Panc1 (cell line): ENCODE data around the gene GRIK1. TPM values are rescaled to one million over a fixed set of nuclear protein-coding genes. Genes with fewer than 3 reads are reported as not detected.

ENCODE experiments used
- ATAC-seq: fragments of 200-7000 bp; cut with Tn5 transposase; 2 replicates; pipeline ENCODE4 v1.9.1; 2020; ENCODE audit warnings: mild to moderate bottlenecking, moderate library complexity
- BruUV-seq: library from RNA; stranded (reverse); fragments of 400-500 nt; replicated peaks from 2 replicates; lab custom pipeline; 2021; lab: Mats Ljungman, UMichigan
- CTCF ChIA-PET: fragments of 300-600 bp; sonication (Branson Sonifier 250); formaldehyde crosslinking; loops from one replicate; lab custom pipeline; 2022; ENCODE audit warnings: antibody characterized with exemption; lab: Charles Lee
- POLR2A ChIA-PET: fragments of 300-600 bp; sonication (Branson Sonifier 250); formaldehyde crosslinking; loops from one replicate; lab custom pipeline; 2022; ENCODE audit warnings: antibody characterized with exemption; lab: Charles Lee
- DNase-seq: peaks from one replicate; pipeline ENCODE4 v3.0.0-alpha.2; 2010; ENCODE audit warnings: low read depth, low spot score
- H3K27ac ChIP-seq: 2 replicates; pipeline ENCODE4 v1.5.1; 2011; ENCODE audit warnings: mild to moderate bottlenecking, low read length, inconsistent platforms
- H3K27me3 ChIP-seq: fragments of 200-500 bp; sonication (Bioruptor generic); 2 replicates; pipeline ENCODE4 v1.6.0; 2014; ENCODE audit warnings: low read length, inconsistent platforms; ENCODE audit not compliant: control insufficient read depth, insufficient read depth
- H3K36me3 ChIP-seq: fragments of 200-500 bp; sonication (Bioruptor generic); 2 replicates; pipeline ENCODE4 v1.5.1; 2014; ENCODE audit warnings: inconsistent platforms, mild to moderate bottlenecking, low read length, moderate library complexity; ENCODE audit not compliant: control insufficient read depth, insufficient read depth
- H3K4me1 ChIP-seq: 2 replicates; pipeline ENCODE4 v1.5.1; 2011; ENCODE audit warnings: inconsistent platforms, mild to moderate bottlenecking, low read length, moderate library complexity; ENCODE audit not compliant: control insufficient read depth, insufficient read depth
- H3K4me3 ChIP-seq, 2 experiments: 2 replicates each; pipeline ENCODE4 v1.5.1; 2011 to 2012; ENCODE audit warnings: low read depth in 2 of 2, low read length in 2 of 2, mild to moderate bottlenecking in 2 of 2, inconsistent platforms in 1 of 2, moderate library complexity in 1 of 2
- H3K9me3 ChIP-seq: fragments of 200-500 bp; sonication (Bioruptor generic); 2 replicates; pipeline ENCODE4 v1.5.1; 2014; ENCODE audit warnings: low read depth, mild to moderate bottlenecking, inconsistent platforms, low read length, moderate library complexity; ENCODE audit not compliant: control insufficient read depth, insufficient read depth
- POLR2AphosphoS5 ChIP-seq: IDR thresholded peaks from 2 replicates; pipeline ENCODE4 v1.6.1; 2012; ENCODE audit warnings: mild to moderate bottlenecking, low read depth, low read length, moderate library complexity
- SIN3A ChIP-seq: IDR thresholded peaks from 2 replicates; pipeline ENCODE4 v1.6.1; 2012; ENCODE audit warnings: low read depth, mild to moderate bottlenecking, low read length, moderate library complexity, borderline replicate concordance; ENCODE audit not compliant: insufficient read depth
- TCF7L2 ChIP-seq: IDR thresholded peaks from 2 replicates; pipeline ENCODE4 v1.6.1; 2011; ENCODE audit warnings: mild to moderate bottlenecking, low read depth, low read length, inconsistent platforms
- in situ Hi-C: cut with HindIII; loops from 2 replicates; pipeline ENCODE4 v1.10.0; 2016; ENCODE audit warnings: low sequenced_read_pairs, low pct_unique_long_range_greater_than_20kb
- intact Hi-C: fragments of 100-400 bp; cut with micrococcal nuclease; formaldehyde crosslinking; loops from one replicate; pipeline ENCODE4 v1.10.0; 2022; ENCODE audit not compliant: unreplicated experiment
- total RNA-seq: library from RNA; stranded (reverse); gene quantifications from one replicate; pipeline ENCODE4 v1.2.1, GENCODE V29; 2021; ENCODE audit not compliant: unreplicated experiment
- TF ChIP-seq, protein P1 (sequence below), 2 experiments: IDR thresholded peaks; 2 replicates each; pipeline ENCODE4 v1.6.1; 2011 to 2012; ENCODE audit warnings: low read depth in 2 of 2, control low read depth in 1 of 2, low read length in 1 of 2, mild to moderate bottlenecking in 1 of 2, moderate library complexity in 1 of 2; ENCODE audit not compliant: insufficient read depth in 1 of 2
- TF ChIP-seq, protein P2 (sequence below): fragments of 450-650 bp; IDR thresholded peaks from 2 replicates; pipeline ENCODE4 v1.5.1; 2017; ENCODE audit warnings: mild to moderate bottlenecking

GRIK1 gene
- total RNA-seq, 1 experiment from 2014 or later = not detected

DNA sequence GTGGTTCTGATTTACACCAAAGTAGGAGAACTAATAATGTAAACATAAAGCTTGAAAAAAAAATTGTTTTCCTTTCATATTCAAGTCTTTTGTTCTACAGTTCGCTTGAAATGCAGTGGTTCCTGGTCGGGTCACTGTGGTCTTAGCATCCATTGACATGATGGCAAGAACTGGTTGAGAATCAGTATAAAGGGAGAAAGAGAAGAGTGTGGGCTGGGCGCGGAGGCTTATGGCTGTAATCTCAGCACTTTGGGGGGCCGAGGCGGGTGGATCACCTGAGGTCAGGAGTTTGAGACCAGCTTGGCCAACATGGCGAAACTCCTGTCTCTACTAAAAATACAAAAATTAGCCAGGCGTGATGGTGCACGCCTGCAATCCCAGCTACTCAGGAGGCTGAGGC, 390.2 kb downstream of the GRIK1 start:
- ChIA-PET POLR2A (no interaction called here), CTCF (no interaction called here)
- Histone ChIP-seq H3K9me3 (no peaks in the 10 kb centered on the region), H3K4me1 (no peaks in the 10 kb centered on the region), H3K27me3 (no peaks in the 10 kb centered on the region), H3K36me3 (no peaks in the 10 kb centered on the region), H3K27ac (no peak overlapping the region), H3K4me3 (no peak overlapping the region)
- BruUV-seq = no TSS peak
- no peak for DNase-seq
- in situ Hi-C loops (no loop called here), intact Hi-C loops (no loop called here)
- no peak for ATAC-seq
- TF ChIP-seq, protein P1, sequence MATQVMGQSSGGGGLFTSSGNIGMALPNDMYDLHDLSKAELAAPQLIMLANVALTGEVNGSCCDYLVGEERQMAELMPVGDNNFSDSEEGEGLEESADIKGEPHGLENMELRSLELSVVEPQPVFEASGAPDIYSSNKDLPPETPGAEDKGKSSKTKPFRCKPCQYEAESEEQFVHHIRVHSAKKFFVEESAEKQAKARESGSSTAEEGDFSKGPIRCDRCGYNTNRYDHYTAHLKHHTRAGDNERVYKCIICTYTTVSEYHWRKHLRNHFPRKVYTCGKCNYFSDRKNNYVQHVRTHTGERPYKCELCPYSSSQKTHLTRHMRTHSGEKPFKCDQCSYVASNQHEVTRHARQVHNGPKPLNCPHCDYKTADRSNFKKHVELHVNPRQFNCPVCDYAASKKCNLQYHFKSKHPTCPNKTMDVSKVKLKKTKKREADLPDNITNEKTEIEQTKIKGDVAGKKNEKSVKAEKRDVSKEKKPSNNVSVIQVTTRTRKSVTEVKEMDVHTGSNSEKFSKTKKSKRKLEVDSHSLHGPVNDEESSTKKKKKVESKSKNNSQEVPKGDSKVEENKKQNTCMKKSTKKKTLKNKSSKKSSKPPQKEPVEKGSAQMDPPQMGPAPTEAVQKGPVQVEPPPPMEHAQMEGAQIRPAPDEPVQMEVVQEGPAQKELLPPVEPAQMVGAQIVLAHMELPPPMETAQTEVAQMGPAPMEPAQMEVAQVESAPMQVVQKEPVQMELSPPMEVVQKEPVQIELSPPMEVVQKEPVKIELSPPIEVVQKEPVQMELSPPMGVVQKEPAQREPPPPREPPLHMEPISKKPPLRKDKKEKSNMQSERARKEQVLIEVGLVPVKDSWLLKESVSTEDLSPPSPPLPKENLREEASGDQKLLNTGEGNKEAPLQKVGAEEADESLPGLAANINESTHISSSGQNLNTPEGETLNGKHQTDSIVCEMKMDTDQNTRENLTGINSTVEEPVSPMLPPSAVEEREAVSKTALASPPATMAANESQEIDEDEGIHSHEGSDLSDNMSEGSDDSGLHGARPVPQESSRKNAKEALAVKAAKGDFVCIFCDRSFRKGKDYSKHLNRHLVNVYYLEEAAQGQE (IDR thresholded peaks at IDR 0.05; ENCODE audit: insufficient read depth in 1 of 2, low read depth in 2 of 2, low read length in 1 of 2) = no peak
- no peak for TF ChIP-seq SIN3A
- TF ChIP-seq POLR2AphosphoS5 = no peak
- TF ChIP-seq, protein P2, sequence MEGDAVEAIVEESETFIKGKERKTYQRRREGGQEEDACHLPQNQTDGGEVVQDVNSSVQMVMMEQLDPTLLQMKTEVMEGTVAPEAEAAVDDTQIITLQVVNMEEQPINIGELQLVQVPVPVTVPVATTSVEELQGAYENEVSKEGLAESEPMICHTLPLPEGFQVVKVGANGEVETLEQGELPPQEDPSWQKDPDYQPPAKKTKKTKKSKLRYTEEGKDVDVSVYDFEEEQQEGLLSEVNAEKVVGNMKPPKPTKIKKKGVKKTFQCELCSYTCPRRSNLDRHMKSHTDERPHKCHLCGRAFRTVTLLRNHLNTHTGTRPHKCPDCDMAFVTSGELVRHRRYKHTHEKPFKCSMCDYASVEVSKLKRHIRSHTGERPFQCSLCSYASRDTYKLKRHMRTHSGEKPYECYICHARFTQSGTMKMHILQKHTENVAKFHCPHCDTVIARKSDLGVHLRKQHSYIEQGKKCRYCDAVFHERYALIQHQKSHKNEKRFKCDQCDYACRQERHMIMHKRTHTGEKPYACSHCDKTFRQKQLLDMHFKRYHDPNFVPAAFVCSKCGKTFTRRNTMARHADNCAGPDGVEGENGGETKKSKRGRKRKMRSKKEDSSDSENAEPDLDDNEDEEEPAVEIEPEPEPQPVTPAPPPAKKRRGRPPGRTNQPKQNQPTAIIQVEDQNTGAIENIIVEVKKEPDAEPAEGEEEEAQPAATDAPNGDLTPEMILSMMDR = no peak
- no peak for TF ChIP-seq TCF7L2

DNA sequence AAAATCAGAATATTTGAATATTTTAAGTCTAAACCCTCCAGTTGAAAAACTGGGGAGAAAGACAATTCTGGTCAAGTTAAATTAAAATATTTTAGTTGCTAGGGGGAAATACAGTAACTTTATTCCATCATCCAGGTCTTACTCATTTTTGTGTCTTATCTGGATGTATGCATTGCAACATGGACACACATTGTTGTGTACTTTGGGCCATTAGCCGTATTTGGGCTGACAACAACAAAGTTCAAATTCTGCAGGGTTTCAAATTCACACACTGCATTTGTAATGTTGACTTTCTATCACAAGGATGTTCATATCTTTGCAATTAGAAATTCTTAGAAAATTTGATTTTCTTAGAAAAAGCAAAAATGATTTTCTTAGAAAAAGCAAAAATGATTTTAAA, 391.8 kb downstream of the GRIK1 start:
- intact Hi-C loops = no loop called here
- BruUV-seq = no TSS peak

More for the DNA sequence above, 391.8 kb downstream of the GRIK1 start:
- no peak for ATAC-seq
- H3K9me3 ChIP-seq = no peaks in the 10 kb centered on the region
- no peaks in the 10 kb centered on the region for H3K4me1 ChIP-seq
- POLR2A ChIA-PET = no interaction called here
- H3K36me3 ChIP-seq = no peaks in the 10 kb centered on the region
- no peak for DNase-seq
- CTCF ChIA-PET = no interaction called here
- TF ChIP-seq POLR2AphosphoS5 (no peak), TCF7L2 (no peak), SIN3A (no peak)
- TF ChIP-seq, protein P1 (IDR thresholded peaks at IDR 0.05; ENCODE audit: insufficient read depth in 1 of 2, low read depth in 2 of 2, low read length in 1 of 2) = no peak
- TF ChIP-seq, protein P2 = no peak
- no peak overlapping the region for H3K27ac ChIP-seq
- H3K4me3 ChIP-seq = no peak overlapping the region
- in situ Hi-C loops = no loop called here
- H3K27me3 ChIP-seq = no peaks in the 10 kb centered on the region
